Caco-2 (cell line): ENCODE measurements around the gene ID3. TPM values are rescaled to one million over a fixed set of nuclear protein-coding genes. Genes with fewer than 3 reads are reported as not detected.

Experiments
- BruUV-seq: library from RNA; stranded (reverse); fragments of 400-500 nt; replicated peaks from 2 replicates; lab custom pipeline; 2021; lab: Mats Ljungman, UMichigan
- CTCF ChIA-PET: fragments of 300-600 bp; sonication (Branson Sonifier 250); formaldehyde crosslinking; loops from one replicate; lab custom pipeline; 2022; ENCODE audit warnings: antibody characterized with exemption; lab: Charles Lee
- POLR2A ChIA-PET: fragments of 300-600 bp; sonication (Branson Sonifier 250); formaldehyde crosslinking; loops from one replicate; lab custom pipeline; 2022; ENCODE audit warnings: antibody characterized with exemption; lab: Charles Lee
- DNase-seq, 2 experiments: peaks; one replicate each; pipeline versions ENCODE4 v3.0.0 to v3.0.0-alpha.2; 2020 to 2022
- H3K27me3 ChIP-seq: replicated peaks from 2 replicates; pipeline ENCODE4 v1.6.0; 2011; ENCODE audit warnings: low read length; ENCODE audit not compliant: control insufficient read depth, insufficient read depth
- H3K36me3 ChIP-seq: 2 replicates; pipeline ENCODE4 v1.5.1; 2011; ENCODE audit warnings: low read length; ENCODE audit not compliant: control insufficient read depth, insufficient read depth
- H3K4me1 ChIP-seq: fragments of 250-450 bp; sonication (Bioruptor Pico); 2 replicates; pipeline ENCODE4 v1.5.1; 2020; ENCODE audit warnings: mild to moderate bottlenecking
- H3K4me3 ChIP-seq: 2 replicates; pipeline ENCODE4 v1.5.1; 2011; ENCODE audit warnings: low read depth, mild to moderate bottlenecking, control low read depth, low read length
- H3K9me3 ChIP-seq: fragments of 250-450 bp; sonication (Bioruptor Pico); 2 replicates; pipeline ENCODE4 v1.5.1; 2020; ENCODE audit warnings: mild to moderate bottlenecking, moderate library complexity
- H3K27ac Mint-ChIP-seq: one replicate; pipeline ENCODE4 v1.8.0; 2022; ENCODE audit warnings: mixed read lengths; ENCODE audit not compliant: unreplicated experiment
- H3K27me3 Mint-ChIP-seq: one replicate; pipeline ENCODE4 v1.8.0; 2022; ENCODE audit warnings: mixed read lengths; ENCODE audit not compliant: insufficient read depth, unreplicated experiment
- H3K36me3 Mint-ChIP-seq: one replicate; pipeline ENCODE4 v1.8.0; 2022; ENCODE audit warnings: mild to moderate bottlenecking, mixed read lengths; ENCODE audit not compliant: insufficient read depth, unreplicated experiment
- H3K4me1 Mint-ChIP-seq: one replicate; pipeline ENCODE4 v1.8.0; 2022; ENCODE audit warnings: low read depth, mixed read lengths; ENCODE audit not compliant: unreplicated experiment
- H3K4me3 Mint-ChIP-seq: one replicate; pipeline ENCODE4 v1.8.0; 2022; ENCODE audit warnings: mild to moderate bottlenecking, moderate library complexity, mixed read lengths; ENCODE audit not compliant: unreplicated experiment
- H3K9me3 Mint-ChIP-seq: one replicate; pipeline ENCODE4 v1.8.0; 2022; ENCODE audit warnings: mixed read lengths; ENCODE audit not compliant: unreplicated experiment
- CTCF ChIP-seq, 2 experiments: fragments of 200-600 bp in 1 of 2; IDR thresholded peaks; 1 replicate in 1 of 2; 2 replicates in 1 of 2; pipeline versions ENCODE4 v1.5.1 to v1.8.0; 2011 to 2022; ENCODE audit warnings: antibody characterized with exemption in 1 of 2, control low read depth in 1 of 2, inconsistent platforms in 1 of 2, low read depth in 1 of 2, low read length in 1 of 2, mild to moderate bottlenecking in 1 of 2, moderate library complexity in 1 of 2; ENCODE audit not compliant: insufficient read depth in 1 of 2, severe bottlenecking in 1 of 2, unreplicated experiment in 1 of 2
- intact Hi-C: fragments of 100-400 bp; cut with micrococcal nuclease; formaldehyde crosslinking; loops from one replicate; pipeline ENCODE4 v1.10.0; 2022; ENCODE audit not compliant: unreplicated experiment
- total RNA-seq: library from RNA; stranded (reverse); gene quantifications from 2 replicates; pipeline ENCODE4 v1.2.3, GENCODE V29; 2022

ID3 gene
- total RNA-seq, 1 experiment from 2014 or later: 13.7 TPM

DNA sequence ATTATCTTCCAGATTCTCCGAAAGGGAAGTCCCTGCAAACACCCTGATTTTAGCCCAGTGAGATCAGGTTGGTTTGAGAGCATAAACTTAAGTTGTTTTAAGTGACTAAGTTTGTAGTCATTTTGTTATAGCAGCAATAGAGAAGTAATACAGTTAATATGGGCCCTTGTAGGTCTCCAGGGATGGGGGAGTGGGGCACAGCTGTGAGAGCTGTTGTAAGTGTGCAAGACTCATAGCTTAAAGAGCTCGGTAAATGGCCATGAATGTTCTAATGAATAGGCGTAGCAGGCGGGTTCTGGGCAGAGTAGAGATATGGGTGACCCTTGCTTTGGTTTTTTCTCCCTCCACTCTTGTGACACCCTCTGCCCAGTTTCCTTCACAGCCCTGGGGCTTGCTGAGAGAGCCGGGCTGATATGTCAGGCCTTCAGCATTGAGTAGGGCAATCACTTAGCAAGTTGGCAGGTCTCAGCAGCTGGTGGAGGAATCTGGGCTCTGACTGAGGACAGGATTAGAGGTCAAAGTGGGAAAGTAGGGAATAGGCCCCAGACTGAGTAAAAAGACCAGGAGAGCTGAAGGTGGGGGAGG lies 16.0 kb upstream of the ID3 start:
- no peaks in the 10 kb centered on the region for H3K36me3 ChIP-seq
- DNase-seq: no peak
- BruUV-seq: no TSS peak
- ChIA-PET CTCF (no interaction called here), POLR2A (no interaction called here)
- no peaks in the 10 kb centered on the region for H3K27me3 Mint-ChIP-seq
- no peak overlapping the region for H3K4me3 ChIP-seq
- H3K9me3 ChIP-seq: no peaks in the 10 kb centered on the region
- peak overlapping the region; percentile 80 for H3K27ac Mint-ChIP-seq
- H3K9me3 Mint-ChIP-seq: no peaks in the 10 kb centered on the region
- H3K36me3 Mint-ChIP-seq: peaks cover 11% of the 10 kb centered on the region
- H3K4me1 ChIP-seq: peaks cover 49% of the 10 kb centered on the region
- peaks cover 30% of the 10 kb centered on the region for H3K4me1 Mint-ChIP-seq
- H3K27me3 ChIP-seq: no peaks in the 10 kb centered on the region
- no peak overlapping the region for H3K4me3 Mint-ChIP-seq
- TF ChIP-seq CTCF (IDR thresholded peaks at IDR 0.05; ENCODE audit: insufficient read depth in 1 of 2, low read depth in 1 of 2, low read length in 1 of 2, severe bottlenecking in 1 of 2, unreplicated experiment in 1 of 2): no peak
- intact Hi-C loops: no loop called here

- H3K4me3 ChIP-seq: no peak overlapping the region
- Mint-ChIP-seq H3K9me3 (no peaks in the 10 kb centered on the region), H3K4me3 (no peak overlapping the region), H3K27ac (peak overlapping the region; percentile 80), H3K36me3 (peaks cover 11% of the 10 kb centered on the region), H3K4me1 (peaks cover 30% of the 10 kb centered on the region), H3K27me3 (no peaks in the 10 kb centered on the region)
- H3K4me1 ChIP-seq: peaks cover 50% of the 10 kb centered on the region
- ChIA-PET CTCF (no interaction called here), POLR2A (no interaction called here)
- H3K27me3 ChIP-seq: no peaks in the 10 kb centered on the region
- peak; percentile 35 to 59 for DNase-seq
- no peaks in the 10 kb centered on the region for H3K9me3 ChIP-seq
- BruUV-seq: no TSS peak
- intact Hi-C loops: no loop called here
- no peak for TF ChIP-seq CTCF (IDR thresholded peaks at IDR 0.05; ENCODE audit: insufficient read depth in 1 of 2, low read depth in 1 of 2, low read length in 1 of 2, severe bottlenecking in 1 of 2, unreplicated experiment in 1 of 2)
- H3K36me3 ChIP-seq: no peaks in the 10 kb centered on the region
Observed at GRCh38 chr1:23574265-23574754, 15.0 kb upstream of the ID3 start.

GRCh38 chr1:23573574-23574182 lies 14.4 kb upstream of the ID3 start:
- Mint-ChIP-seq H3K4me1 (peaks cover 33% of the 10 kb centered on the region), H3K27ac (no peak overlapping the region), H3K27me3 (no peaks in the 10 kb centered on the region), H3K9me3 (no peaks in the 10 kb centered on the region), H3K4me3 (no peak overlapping the region), H3K36me3 (peaks cover 13% of the 10 kb centered on the region)
- peaks cover 53% of the 10 kb centered on the region for H3K4me1 ChIP-seq
- no peak overlapping the region for H3K4me3 ChIP-seq
- no peak for DNase-seq
- no peak for TF ChIP-seq CTCF (IDR thresholded peaks at IDR 0.05; ENCODE audit: insufficient read depth in 1 of 2, low read depth in 1 of 2, low read length in 1 of 2, severe bottlenecking in 1 of 2, unreplicated experiment in 1 of 2)
- intact Hi-C loops: no loop called here
- H3K36me3 ChIP-seq: no peaks in the 10 kb centered on the region
- BruUV-seq: no TSS peak
- no peaks in the 10 kb centered on the region for H3K9me3 ChIP-seq
- CTCF ChIA-PET: no interaction called here
- POLR2A ChIA-PET: no interaction called here
- H3K27me3 ChIP-seq: no peaks in the 10 kb centered on the region
